ENCODE results near the gene TTC29.

DNA sequence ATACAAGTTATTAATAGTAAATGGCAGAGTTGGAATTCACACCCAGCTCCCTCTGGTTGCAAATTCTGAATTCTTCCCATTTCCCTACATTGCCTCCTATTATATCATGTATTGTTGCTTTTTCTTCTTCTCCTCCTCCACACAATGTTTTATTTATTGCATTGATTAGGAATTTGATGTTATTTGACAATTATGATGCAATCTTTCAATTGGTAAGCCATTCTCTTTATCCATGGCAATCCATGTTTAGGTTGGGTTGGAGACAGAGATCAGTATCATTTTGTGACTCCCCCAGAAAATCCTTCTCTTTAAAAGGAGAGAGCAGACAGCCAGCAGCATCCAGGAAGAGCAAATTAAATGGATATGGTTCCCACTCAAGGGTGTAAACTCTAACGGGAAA is 30.5 kb downstream of the TTC29 start:
- TF ChIP-seq CTCF (conservative IDR thresholded peaks at IDR 0.05 in 1 of 2, IDR thresholded peaks at IDR 0.05 in 1 of 2; ENCODE audit: low read depth in 1 of 2, low read length in 2 of 2), result no peak
- TF ChIP-seq EZH2 (IDR thresholded peaks at IDR 0.05; ENCODE audit: low read length, missing control alignments), result no peak

Measured in fibroblast of lung (primary cell).